Stimulated activated CD4-positive, alpha-beta T cell treated with anti-CD3 and anti-CD28 coated beads, Interleukin-2, amount 100 ng/mL, for 24 hours (primary cell): ENCODE data around the gene PIP5K1C.

Experiments used
- DNase-seq, 2 donors: peaks; one replicate each; pipeline ENCODE4 v3.0.0-alpha.2; 2020

The PIP5K1C gene

DNA sequence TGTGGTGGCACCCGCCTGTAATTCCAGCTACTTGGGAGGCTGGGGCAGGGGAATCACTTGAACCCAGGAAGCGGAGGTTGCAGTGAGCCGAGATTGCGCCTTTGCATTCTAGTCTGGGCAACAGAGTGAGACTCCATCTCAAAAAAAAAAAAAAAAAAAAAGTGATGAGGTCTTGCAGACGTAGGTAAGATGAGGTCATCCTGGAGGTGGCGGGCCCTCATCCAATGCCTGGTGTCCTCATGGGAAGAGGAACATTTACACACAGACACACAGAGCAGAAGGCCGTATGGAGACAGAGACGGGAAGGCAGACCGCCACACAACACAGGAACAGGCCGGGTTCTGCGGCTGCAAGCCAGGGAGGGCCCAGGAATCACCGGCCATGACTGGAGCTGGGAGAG lies 78.0 kb downstream of the PIP5K1C start:
- DNase-seq = no peak

DNA sequence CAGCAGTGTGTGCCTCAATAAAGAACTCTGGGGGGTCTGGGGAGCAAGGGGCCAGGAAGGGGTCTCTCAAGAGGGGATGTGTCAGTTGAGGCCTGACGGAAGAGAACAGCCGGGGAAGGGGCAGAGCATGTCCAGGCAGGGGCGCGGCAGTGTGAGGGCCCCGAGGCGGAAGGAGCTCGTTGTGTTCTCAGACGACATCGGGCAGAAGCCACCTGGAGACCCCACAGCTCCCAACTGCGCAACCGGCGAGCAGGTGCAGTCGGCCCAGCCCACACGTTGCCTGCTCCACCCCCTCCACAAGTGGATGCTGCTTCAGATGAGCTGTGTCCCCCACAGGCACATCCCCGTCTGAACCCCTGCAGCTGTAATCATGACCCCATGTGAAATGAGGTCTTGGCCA lies 78.6 kb downstream of the PIP5K1C start:
- DNase-seq = no peak

- DNase-seq = no peak
Measured at GRCh38 chr19:3620817-3621547, 79.3 kb downstream of the PIP5K1C start.

GRCh38 chr19:3620145-3620816 lies 80.0 kb downstream of the PIP5K1C start:
- DNase-seq = no peak

DNA sequence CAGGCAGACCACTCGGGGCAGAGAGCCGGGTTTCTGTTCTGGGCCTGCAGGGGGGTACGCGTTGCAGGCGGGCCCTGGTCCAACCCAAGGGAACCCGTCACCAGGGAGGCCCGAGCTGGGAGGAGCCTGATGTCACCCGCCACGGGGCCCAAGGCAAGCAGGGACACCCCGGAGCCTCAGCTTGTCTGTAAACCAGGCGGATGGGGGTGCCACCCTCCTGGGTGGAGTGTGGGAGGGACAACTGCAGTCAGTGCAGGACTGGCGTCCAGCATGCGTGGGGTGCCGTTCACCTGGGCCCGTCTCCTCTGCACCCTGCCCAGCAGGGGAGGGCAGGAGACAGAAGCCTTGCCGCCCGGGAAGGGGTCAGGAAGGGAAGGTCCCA lies 80.6 kb downstream of the PIP5K1C start:
- no peak for DNase-seq

- no peak for DNase-seq
Measured at GRCh38 chr19:3618811-3619630, 81.2 kb downstream of the PIP5K1C start.

GRCh38 chr19:3618144-3618810 lies 82.0 kb downstream of the PIP5K1C start:
- peak; percentile 66 to 70 for DNase-seq

- DNase-seq = peak in 1 of 2 donors; percentile 36
Measured at GRCh38 chr19:3617463-3617862, 82.8 kb downstream of the PIP5K1C start.

DNA sequence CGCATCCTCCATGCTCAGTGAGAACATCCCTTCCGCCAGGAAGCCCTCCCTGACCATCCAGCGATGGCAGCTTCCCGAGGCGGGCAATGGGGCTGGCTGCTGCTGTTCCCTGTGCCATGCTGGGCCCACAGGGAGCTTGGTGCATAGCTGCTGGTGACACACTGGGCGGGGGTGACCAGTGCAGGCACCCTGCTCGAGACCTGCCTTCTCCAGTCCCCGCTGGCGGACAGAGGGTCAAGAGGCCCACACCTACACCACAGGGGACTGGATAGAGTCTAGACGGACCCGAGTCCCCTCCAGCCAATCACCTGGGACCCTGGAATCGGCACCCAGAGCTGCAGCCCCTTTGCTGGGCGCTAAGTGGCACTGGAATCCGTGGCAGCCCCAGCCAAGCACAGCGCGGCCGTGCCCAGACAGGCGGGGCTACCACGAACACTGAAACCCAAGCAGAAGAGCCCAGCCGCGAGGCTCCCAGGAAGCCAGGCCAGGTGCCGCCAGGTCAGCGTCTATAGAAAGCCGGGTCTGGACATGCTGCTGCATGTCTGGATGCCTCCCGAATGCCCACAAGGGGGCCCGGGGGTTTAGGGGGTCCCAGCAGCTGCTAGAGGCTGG lies 84.6 kb downstream of the PIP5K1C start:
- no peak for DNase-seq

- DNase-seq = no peak
Measured at GRCh38 chr19:3614858-3615505, 85.3 kb downstream of the PIP5K1C start.

DNA sequence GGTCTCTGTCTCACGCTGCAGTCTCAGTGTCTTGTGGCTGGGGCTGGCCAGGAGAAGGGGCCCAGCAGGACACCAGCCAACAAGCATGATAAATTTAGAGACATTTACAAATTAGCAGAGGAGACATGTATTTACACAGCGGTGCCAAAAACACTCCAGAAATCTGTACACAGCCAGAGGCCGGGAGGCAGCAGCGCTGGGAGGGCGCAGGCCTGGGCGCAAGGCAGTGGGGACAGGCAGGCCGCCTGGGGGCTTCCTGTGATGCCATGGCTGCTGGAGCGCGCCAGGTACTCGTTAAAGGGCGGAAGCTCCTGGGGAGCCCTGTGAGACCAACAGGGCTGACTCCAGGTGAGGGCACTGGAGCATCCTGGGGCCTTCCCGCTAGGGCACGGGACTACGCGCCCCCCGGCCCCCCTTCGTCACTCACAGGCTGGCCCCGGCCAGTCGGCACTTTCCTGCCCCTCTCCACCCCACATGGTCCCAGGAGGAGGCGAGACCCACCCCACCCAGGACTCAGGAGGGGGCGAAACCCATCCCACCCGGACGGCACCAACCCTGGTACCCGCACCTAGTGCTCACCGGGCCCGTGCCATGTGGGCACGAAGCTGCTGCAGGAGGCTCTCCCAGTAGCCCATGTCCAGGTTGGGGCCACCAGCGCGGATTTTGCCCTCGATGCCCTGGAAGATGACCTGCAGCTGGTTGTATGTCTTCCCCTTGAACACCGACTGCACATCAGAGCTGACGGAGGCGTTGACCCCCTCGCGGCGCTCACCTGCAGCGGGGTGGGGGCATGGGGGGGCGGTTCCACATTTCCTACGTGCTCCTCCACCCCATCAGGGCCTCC lies 86.2 kb downstream of the PIP5K1C start:
- DNase-seq = no peak

DNA sequence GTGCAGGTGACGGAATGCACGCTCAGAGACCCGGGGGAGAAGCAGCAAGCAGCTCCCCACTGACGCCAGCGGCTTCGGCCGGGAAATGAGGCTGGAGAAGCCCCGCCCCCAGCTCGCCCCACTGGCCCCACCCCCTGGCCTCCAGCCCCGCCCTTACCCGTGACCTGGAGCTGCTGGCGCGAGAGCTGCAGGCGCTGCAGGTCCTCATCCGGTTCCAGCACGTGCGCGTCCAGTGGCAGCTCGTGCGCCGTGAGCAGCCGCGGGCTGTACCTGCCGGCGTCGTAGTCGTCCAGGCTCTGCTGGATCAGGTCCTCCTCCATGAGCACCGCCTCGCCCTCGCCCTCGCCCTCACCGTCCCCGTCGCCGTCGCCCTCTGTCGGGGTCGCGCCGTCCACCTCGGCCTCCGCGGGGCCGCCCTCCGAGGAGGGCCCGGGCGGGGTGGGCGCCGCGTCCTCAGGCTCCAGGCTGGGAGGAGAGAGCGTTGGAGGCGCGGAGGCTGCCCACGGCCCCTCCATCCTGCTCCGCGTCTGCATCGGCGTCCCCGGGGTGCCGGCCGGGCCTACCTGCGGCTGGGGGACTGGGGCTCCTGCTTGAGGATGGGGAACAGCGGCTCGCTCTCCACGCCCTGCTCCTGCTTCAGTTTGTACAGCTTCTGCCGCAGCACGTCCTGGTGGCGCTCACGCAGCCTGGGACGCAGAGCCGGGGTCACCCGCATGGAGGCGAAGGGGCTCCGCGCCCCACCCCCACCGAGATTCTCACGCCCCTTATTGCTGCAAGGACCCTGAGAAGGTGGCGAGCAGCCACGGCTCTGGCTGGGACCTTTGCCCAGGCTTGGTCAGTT lies 87.1 kb downstream of the PIP5K1C start:
- DNase-seq = no peak

- no peak for DNase-seq
Measured at GRCh38 chr19:3612330-3612729, 87.9 kb downstream of the PIP5K1C start.

- no peak for DNase-seq
Measured at GRCh38 chr19:3611841-3612240, 88.4 kb downstream of the PIP5K1C start.

DNA sequence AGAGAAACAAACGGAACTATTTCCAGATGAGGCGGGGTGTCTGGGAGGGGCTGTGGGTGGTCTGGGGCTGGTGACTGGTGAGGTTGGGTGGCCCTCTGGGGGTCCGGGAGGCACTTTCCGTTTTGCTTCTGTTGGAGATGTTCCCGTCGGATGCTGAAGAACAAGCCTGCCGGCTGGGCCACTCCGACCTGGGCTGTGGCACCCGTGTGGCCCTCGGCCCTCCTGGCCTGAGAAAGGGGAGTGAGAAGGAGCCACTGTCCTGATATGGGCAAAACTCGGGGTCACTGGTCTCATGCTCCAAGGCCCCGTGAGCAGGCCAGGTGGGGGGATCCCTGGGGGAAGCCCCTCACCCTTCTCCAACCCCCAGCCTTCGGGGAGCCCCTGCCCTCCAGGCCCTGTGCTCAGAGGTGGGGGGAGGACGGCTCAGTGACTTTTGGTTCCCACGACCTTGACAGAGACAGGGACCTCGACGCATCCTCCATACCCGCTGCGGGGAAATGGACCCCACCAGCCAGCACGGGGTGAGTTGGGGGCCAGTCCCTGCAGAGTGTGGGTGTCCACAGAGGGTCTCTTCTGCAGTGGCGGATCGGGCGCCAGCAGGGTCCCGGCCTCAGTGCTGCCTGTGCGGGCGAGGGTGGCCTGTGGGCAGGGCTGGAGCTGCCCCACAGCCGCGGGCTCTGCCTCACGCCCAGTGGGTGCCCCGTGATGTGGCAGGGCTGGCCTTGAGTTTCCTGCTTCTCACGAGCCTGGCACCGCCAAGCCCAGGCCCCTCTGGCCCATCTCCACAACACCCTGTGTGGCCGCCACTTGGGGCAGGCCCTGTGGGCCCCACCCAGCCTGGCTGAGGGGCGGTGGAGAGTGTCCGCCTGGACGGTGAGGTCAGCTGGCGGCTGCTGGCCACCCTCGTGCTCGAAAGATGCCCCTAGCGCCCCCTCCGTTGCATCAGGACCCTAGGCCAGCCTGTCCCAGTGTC lies 89.2 kb downstream of the PIP5K1C start:
- DNase-seq = no peak

- no peak for DNase-seq
Measured at GRCh38 chr19:3609779-3610719, 90.2 kb downstream of the PIP5K1C start.

- no peak for DNase-seq
Measured at GRCh38 chr19:3608750-3609322, 91.4 kb downstream of the PIP5K1C start.
